K562 (cell line): Measurements from ENCODE around the gene ABCB6. TPM values are rescaled to one million over a fixed set of nuclear protein-coding genes. Genes with fewer than 3 reads are reported as not detected.

Experiments used
- ATAC-seq: fragments of 200-7000 bp; cut with Tn5 transposase; 3 replicates; pipeline ENCODE4 v1.9.1; 2020; ENCODE audit warnings: moderate library complexity
- BruUV-seq: library from RNA; stranded (reverse); fragments of 400-500 nt; replicated peaks from 2 replicates; lab custom pipeline; 2021; lab: Mats Ljungman, UMichigan
- CTCF ChIA-PET: fragments of 300-600 bp; formaldehyde crosslinking; extraction: SDS; loops from one replicate; lab custom pipeline; 2021; ENCODE audit warnings: low intra/inter-chr PET ratio; lab: Yijun Ruan, JAX
- POLR2A ChIA-PET: fragments of 300-600, 350-650 bp; sonication (Branson Sonifier 250); formaldehyde crosslinking; extraction: SDS; loops from one replicate; lab custom pipeline; 2021; ENCODE audit warnings: antibody characterized with exemption, inconsistent platforms; lab: Yijun Ruan, JAX
- DNase-seq, 4 experiments: peaks; one replicate each; pipeline versions ENCODE4 v3.0.0 to v3.0.0-alpha.2; 2011 to 2018; ENCODE audit warnings: low spot score in 3 of 4, mixed read lengths in 3 of 4; ENCODE audit errors: extremely low read depth in 1 of 4
- FAIRE-seq: peaks from 2 replicates; lab custom pipeline; 2011; peaks lifted over from hg19 to GRCh38; lab: Jason Lieb, UNC
- H2AFZ ChIP-seq: 2 replicates; pipeline ENCODE4 v1.6.0; 2011; ENCODE audit warnings: low read depth, low read length, control low read depth, inconsistent platforms
- H3K27ac ChIP-seq: fragments of 200-600 bp; 3 replicates; pipeline ENCODE4 v1.8.0; 2011; ENCODE audit warnings: low read depth, mild to moderate bottlenecking, control low read depth, inconsistent platforms, low read length, moderate library complexity, mixed read lengths; ENCODE audit errors: extremely low read depth
- H3K27me3 ChIP-seq, 2 experiments: fragments of 300-600 bp in 1 of 2; 2 replicates in 1 of 2; 3 replicates in 1 of 2; pipeline versions ENCODE4 v1.6.0 to v1.8.0; 2011; ENCODE audit warnings: inconsistent platforms in 2 of 2, low read length in 2 of 2, mild to moderate bottlenecking in 1 of 2, mixed read lengths in 1 of 2, moderate library complexity in 1 of 2; ENCODE audit not compliant: control insufficient read depth in 2 of 2, insufficient read depth in 2 of 2
- H3K36me3 ChIP-seq: fragments of 300-600 bp; 3 replicates; pipeline ENCODE4 v1.8.0; 2011; ENCODE audit warnings: mild to moderate bottlenecking, low read length, inconsistent platforms; ENCODE audit not compliant: control insufficient read depth, insufficient read depth
- H3K4me1 ChIP-seq, 2 experiments: fragments of 200-600 bp in 1 of 2; replicated peaks in 1 of 2; 2 replicates in 1 of 2; 3 replicates in 1 of 2; pipeline versions ENCODE4 v1.5.1 to v1.8.0; 2011; ENCODE audit warnings: inconsistent platforms in 2 of 2, low read length in 2 of 2, mild to moderate bottlenecking in 1 of 2, mixed read lengths in 1 of 2, moderate library complexity in 1 of 2; ENCODE audit not compliant: control insufficient read depth in 2 of 2, insufficient read depth in 2 of 2
- H3K4me2 ChIP-seq: 2 replicates; pipeline ENCODE4 v1.6.1; 2011; ENCODE audit warnings: low read length, control low read depth, inconsistent platforms, mixed read lengths; ENCODE audit not compliant: insufficient read depth
- H3K4me3 ChIP-seq: fragments of 200-600 bp; sonication (generic), shearing (Covaris generic); 2 replicates; pipeline ENCODE4 v1.5.1; 2016; ENCODE audit warnings: control low read depth, inconsistent platforms
- H3K79me2 ChIP-seq: fragments of 200-600 bp; 3 replicates; pipeline ENCODE4 v1.8.0; 2011; ENCODE audit warnings: low read length, inconsistent platforms; ENCODE audit not compliant: control insufficient read depth, insufficient read depth
- H3K9ac ChIP-seq, 2 experiments: 2 replicates each; pipeline versions ENCODE4 v1.6.0 to v1.6.1; 2011; ENCODE audit warnings: low read depth in 2 of 2, low read length in 2 of 2, control low read depth in 1 of 2, inconsistent platforms in 1 of 2, mild to moderate bottlenecking in 1 of 2, mixed read lengths in 1 of 2; ENCODE audit not compliant: insufficient read depth in 1 of 2
- H3K9me1 ChIP-seq: one replicate; pipeline ENCODE4 v1.6.0; 2011; ENCODE audit warnings: inconsistent platforms, mild to moderate bottlenecking, low read length, moderate library complexity; ENCODE audit not compliant: control insufficient read depth, insufficient read depth
- H3K9me3 ChIP-seq: replicated peaks from 2 replicates; pipeline ENCODE4 v1.5.1; 2011; ENCODE audit warnings: low read depth, low read length, inconsistent platforms; ENCODE audit not compliant: control insufficient read depth, insufficient read depth
- H4K20me1 ChIP-seq: replicated peaks from 2 replicates; pipeline ENCODE4 v1.6.1; 2011; ENCODE audit warnings: low read length, inconsistent platforms, mixed read lengths; ENCODE audit not compliant: control insufficient read depth, insufficient read depth
- CBX3 ChIP-seq, 2 experiments: IDR thresholded peaks; 1 replicate in 1 of 2; 2 replicates in 1 of 2; pipeline ENCODE4 v1.6.1; 2012; ENCODE audit warnings: inconsistent platforms in 2 of 2, low read length in 2 of 2, borderline replicate concordance in 1 of 2, control low read depth in 1 of 2
- KAT2B ChIP-seq: IDR thresholded peaks from one replicate; pipeline ENCODE4 v1.6.1; 2012; ENCODE audit warnings: low read depth, mild to moderate bottlenecking, control low read depth, inconsistent platforms, low read length, moderate library complexity
- NFYB ChIP-seq: IDR thresholded peaks from 2 replicates; pipeline ENCODE4 v1.6.1; 2011; ENCODE audit warnings: mild to moderate bottlenecking, moderate library complexity; ENCODE audit not compliant: insufficient read length; ENCODE audit errors: extremely low read depth
- PREB ChIP-seq: sonication (generic); formaldehyde crosslinking; IDR thresholded peaks from 2 replicates; pipeline ENCODE4 v1.8.1; 2023; ENCODE audit warnings: mild to moderate bottlenecking, missing genetic modification reagents
- RBM15 ChIP-seq: fragments of 200-400 bp; formaldehyde crosslinking; IDR thresholded peaks from 2 replicates; pipeline ENCODE4 v1.6.1; 2018; ENCODE audit warnings: mild to moderate bottlenecking, low read length, moderate library complexity; ENCODE audit not compliant: insufficient read depth
- SMAD3 ChIP-seq: fragments of 450-650 bp; formaldehyde crosslinking; conservative IDR thresholded peaks from 2 replicates; pipeline ENCODE4 v1.4.0; 2020; ENCODE audit warnings: mild to moderate bottlenecking
- SPI1 ChIP-seq: IDR thresholded peaks from 2 replicates; pipeline ENCODE4 v1.6.1; 2011; ENCODE audit warnings: low read depth, low read length, control low read depth, borderline replicate concordance
- ZNF707 ChIP-seq: fragments of 250-450 bp; sonication (Bioruptor Pico); conservative IDR thresholded peaks from 2 replicates; pipeline ENCODE4 v1.8.0; 2022; ENCODE audit warnings: inconsistent platforms, mild to moderate bottlenecking, moderate library complexity
- WGBS: fragments of 100-300 bp; shearing (Covaris generic); methylation state at CpG from one replicate; pipeline ENCODE4 v1.1.6; 2016; ENCODE audit warnings: low coverage, mixed read lengths; ENCODE audit not compliant: insufficient coverage; ENCODE audit errors: missing lambda C conversion rate; 5-methylcytosine and 5-hydroxymethylcytosine counted together
- in situ Hi-C: fragments of 300-500 bp; cut with MboI; formaldehyde crosslinking; loops from 4 replicates; pipeline ENCODE4 v1.15.0; 2018; ENCODE audit warnings: inconsistent platforms, mixed read lengths
- intact Hi-C: fragments of 100-400 bp; cut with micrococcal nuclease; formaldehyde crosslinking; loops from 2 replicates; pipeline ENCODE4 v1.14.2; 2022
- polyA plus RNA-seq, 8 experiments: library from polyadenylated mRNA; depleted of rRNA in 4 of 8; stranded (reverse) in 5 of 8; unstranded in 3 of 8; fragments of >200 nt; fragmentation: Nextera tagmentation in 2 of 8; fragmentation: Illumina TruSeq in 1 of 8; extraction: Ambion mirVana in 2 of 8; extraction: Trizol in 1 of 8; gene quantifications; 2 replicates each; pipeline versions ENCODE4 v1.2.1 to v1.2.3, GENCODE V29; 2011 to 2014; ENCODE audit warnings: inconsistent platforms in 1 of 8, missing spikeins in 1 of 8
- total RNA-seq, 7 experiments: library from RNA; depleted of rRNA in 6 of 7; stranded (reverse); fragments of >200 nt in 6 of 7; fragmentation: Illumina TruSeq in 2 of 7; extraction: Trizol in 2 of 7; gene quantifications; 2 replicates each; pipeline versions ENCODE4 v1.2.1 to v1.2.3, GENCODE V29; 2011 to 2021; ENCODE audit warnings: low replicate concordance in 1 of 7

The ABCB6 gene
- total and polyA plus RNA-seq, 9 of the 15 experiments (the other 6 are each of a cell fraction or from before 2014, with no cell fraction given): 3.7 to 29.8 (median 16.8) TPM

DNA sequence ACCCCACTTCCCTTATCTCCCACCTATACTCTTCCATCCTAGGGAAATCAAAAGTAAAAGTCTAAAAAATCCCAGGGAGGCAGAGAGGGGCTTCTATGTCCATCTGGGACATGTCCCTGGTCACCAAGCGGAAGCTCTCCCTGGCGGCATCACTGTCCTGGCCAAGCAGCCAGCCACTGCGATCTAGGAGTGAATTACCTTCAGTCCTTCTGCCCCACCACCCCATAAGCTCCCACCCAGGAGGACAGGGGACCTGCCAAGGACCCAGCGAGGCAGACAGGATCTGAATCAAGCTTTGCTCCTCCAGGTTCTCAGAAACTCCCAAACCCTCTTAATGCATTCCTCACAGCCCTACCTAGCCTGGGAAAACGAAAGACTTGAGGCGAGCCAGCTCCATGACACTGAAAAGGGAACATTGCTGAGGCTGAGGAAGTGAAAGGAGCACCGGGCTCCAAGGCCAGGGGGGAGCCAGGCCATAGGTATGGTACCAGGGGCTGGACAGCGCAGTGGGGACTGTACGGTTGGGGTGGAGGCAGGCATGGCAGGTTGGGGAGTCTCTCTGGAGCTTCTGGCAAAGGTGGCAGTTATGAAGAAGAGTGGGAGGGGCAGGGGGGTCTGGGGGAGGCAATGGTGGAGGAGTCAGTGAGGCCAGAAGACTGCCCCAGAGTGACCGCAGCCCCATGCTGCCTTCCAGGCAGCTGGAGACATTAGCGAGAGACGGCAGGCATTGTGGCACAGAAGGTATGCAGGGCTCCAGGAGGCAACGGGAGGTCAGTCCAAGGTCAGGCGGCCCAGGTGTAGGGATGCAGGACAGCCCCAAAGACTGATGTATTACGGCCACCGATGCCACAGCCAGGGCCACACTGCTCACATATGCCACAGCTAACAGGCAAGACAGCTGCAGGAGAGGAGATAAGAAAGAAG, 46.3 kb downstream of the ABCB6 start:
- no peak overlapping the region for H3K4me2 ChIP-seq
- no peak overlapping the region for H3K27ac ChIP-seq
- no peak overlapping the region for H3K4me3 ChIP-seq
- TF ChIP-seq KAT2B: no peak
- TF ChIP-seq RBM15: no peak
- no peak for TF ChIP-seq ZNF707 (CRISPR knock-in tag)
- no peak for TF ChIP-seq CBX3 (IDR thresholded peaks at IDR 0.05; ENCODE audit: borderline replicate concordance in 1 of 2, low read length in 2 of 2)
- no peak for TF ChIP-seq NFYB
- no peak for TF ChIP-seq SMAD3 (CRISPR knock-in tag)
- TF ChIP-seq PREB (CRISPR knock-in tag): no peak
- TF ChIP-seq SPI1: no peak
- POLR2A ChIA-PET: interaction anchor here (0.7 to 1.5 kb wide), 3 partner anchors 12 to 178 kb away, joined by 3 read pairs; partner anchors contain the start of genes GLB1L, NHEJ1 and STK16
- H3K9me3 ChIP-seq: no peaks in the 10 kb centered on the region
- ATAC-seq (no peak), FAIRE-seq (no peak), DNase-seq (no peak)
- H3K4me1 ChIP-seq: peaks cover 8 to 16% of the 10 kb centered on the region in 2 experiments; a peak in 4 of 5 replicates
- in situ Hi-C loops: loop anchor here (5.0 kb wide), 2 partner anchors 35 to 120 kb away; partner anchors contain the start of gene ZFAND2B
- no peaks in the 10 kb centered on the region for H3K9me1 ChIP-seq
- CTCF ChIA-PET: no interaction called here
- no TSS peak for BruUV-seq
- no peak overlapping the region for H2AFZ ChIP-seq
- H3K27me3 ChIP-seq: no peaks in the 10 kb centered on the region
- H3K79me2 ChIP-seq: peaks cover 18% of the 10 kb centered on the region
- no peaks in the 10 kb centered on the region for H4K20me1 ChIP-seq
- H3K9ac ChIP-seq: no peak overlapping the region; a peak in 1 of 4 replicates
- intact Hi-C loops: no loop called here
- peaks cover 29% of the 10 kb centered on the region; the same call in 2 of the 3 replicates for H3K36me3 ChIP-seq
- WGBS: 84% methylated on average over 14 of the region's 16 CpGs
